IPS DF 4.7 (cell line): Measurements from ENCODE around the gene DAD1.

Experiments used
- DNase-seq: peaks from one replicate; pipeline ENCODE4 v3.0.0-alpha.2; 2013; ENCODE audit warnings: low spot score; ENCODE audit errors: extremely low read depth

Gene DAD1

GRCh38 chr14:22519877-22520685 is 68.9 kb downstream of the DAD1 start:
- DNase-seq, result no peak

GRCh38 chr14:22518073-22518472 is 71.0 kb downstream of the DAD1 start:
- DNase-seq, result no peak

- DNase-seq, result no peak
Observed at GRCh38 chr14:22517117-22517720, 71.8 kb downstream of the DAD1 start.

DNA sequence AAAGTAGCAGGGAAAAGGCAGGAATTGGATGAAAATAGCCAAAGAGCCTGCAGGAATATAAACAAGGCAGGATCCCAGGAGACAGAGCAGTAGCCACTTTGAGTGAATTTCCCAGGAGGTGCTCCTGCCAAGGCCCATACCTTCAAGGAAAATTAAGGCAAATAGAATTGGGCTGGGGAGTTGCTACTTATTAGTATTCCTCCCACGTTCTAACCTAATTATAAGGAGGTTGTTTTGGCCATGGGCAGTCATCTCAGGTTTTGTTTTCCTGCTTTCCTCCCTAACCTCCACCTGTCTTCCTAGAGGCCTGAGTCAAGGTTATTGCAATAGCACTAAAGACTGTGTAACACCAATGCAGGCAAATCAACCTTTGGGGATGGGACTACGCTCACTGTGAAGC is 73.1 kb downstream of the DAD1 start:
- no peak for DNase-seq
